ENCODE data around the gene TDRD7. TPM values are rescaled to one million over a fixed set of nuclear protein-coding genes. Genes with fewer than 3 reads are reported as not detected.

Gene TDRD7
- total and polyA plus RNA-seq, 2 of the 13 experiments (the other 11 are each of a cell fraction or from before 2014, with no cell fraction given) = 9.8 to 15.5 TPM

DNA sequence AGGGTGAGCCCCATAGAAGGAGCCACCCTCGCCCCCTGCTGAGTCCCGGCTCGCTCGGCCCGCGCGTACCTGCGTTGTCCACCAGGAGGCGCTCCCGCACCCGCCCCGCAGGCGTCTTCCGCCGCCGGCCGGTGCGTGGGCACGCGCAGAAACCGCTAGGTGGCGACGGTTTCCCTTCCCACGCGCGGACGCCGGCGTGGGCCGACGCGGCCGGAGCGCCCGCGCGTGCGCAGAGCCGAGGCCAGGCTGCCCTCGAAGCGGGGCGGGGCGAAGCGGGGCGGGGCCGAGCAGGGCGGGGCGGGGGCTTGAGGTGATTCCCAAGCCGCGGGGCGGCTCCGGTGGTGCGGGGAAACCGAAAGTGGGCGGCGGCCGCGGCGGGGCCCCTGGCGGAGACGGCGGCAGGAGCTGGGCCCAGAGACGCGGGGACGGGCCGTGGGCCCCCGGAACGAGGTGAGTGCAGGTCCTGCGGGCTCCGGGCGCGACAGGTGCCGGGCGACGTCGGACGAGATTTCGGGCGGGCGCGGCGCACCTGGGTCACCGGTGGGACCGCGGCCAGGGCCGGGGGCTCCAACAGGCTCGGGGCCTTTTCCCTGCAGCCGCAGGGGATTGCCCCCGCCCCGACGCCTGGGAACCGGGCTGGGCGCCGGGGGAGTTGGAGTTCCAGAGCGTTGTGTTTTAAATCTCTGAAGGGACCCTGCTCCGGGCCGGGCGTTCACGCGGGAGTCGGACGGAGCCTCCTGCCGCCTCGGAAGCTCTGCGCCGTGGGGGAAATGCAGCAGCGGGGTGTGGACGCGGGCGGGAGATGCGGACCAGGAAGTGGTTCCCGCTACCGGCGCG is at the start of gene TDRD7 (continued):
- TF ChIP-seq EHMT2 (IDR thresholded peaks at IDR 0.05; ENCODE audit: borderline replicate concordance, low read depth, low read length) = no peak
- no peak for TF ChIP-seq CEBPB (IDR thresholded peaks at IDR 0.05; ENCODE audit: borderline replicate concordance, low read depth, low read length)
- no peak for TF ChIP-seq ELF4 (CRISPR knock-in tag; IDR thresholded peaks at IDR 0.05; ENCODE audit: borderline replicate concordance)
- no peak for TF ChIP-seq LCORL (IDR thresholded peaks at IDR 0.05)
- peak; percentile 71; the same call in 1 of the 2 replicates for TF ChIP-seq LCORL (CRISPR knock-in tag; IDR thresholded peaks at IDR 0.05)
- TF ChIP-seq ZNF260 (CRISPR knock-in tag; IDR thresholded peaks at IDR 0.05; ENCODE audit: borderline replicate concordance, low read depth) = no peak
- TF ChIP-seq NFRKB (IDR thresholded peaks at IDR 0.05) = no peak
- no peak for TF ChIP-seq MED8 (CRISPR knock-in tag; IDR thresholded peaks at IDR 0.05; ENCODE audit: insufficient replicate concordance)
- TF ChIP-seq ZNF160 (CRISPR knock-in tag; IDR thresholded peaks at IDR 0.05) = peak; percentile 81
- no peak for TF ChIP-seq ZFP36 (IDR thresholded peaks at IDR 0.05; ENCODE audit: borderline replicate concordance, low read depth, low read length, partially characterized antibody)
- TF ChIP-seq TBX3 (IDR thresholded peaks at IDR 0.05; ENCODE audit: borderline replicate concordance) = no peak
- TF ChIP-seq NONO (IDR thresholded peaks at IDR 0.05) = no peak
- TF ChIP-seq NONO (CRISPR knock-in tag; conservative IDR thresholded peaks at IDR 0.05) = peak; percentile 97
- TF ChIP-seq, protein P1, sequence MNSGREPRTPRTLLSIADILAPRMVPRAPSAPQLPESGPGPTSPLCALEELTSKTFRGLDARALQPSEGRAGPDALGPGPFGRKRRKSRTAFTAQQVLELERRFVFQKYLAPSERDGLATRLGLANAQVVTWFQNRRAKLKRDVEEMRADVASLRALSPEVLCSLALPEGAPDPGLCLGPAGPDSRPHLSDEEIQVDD (CRISPR knock-in tag; IDR thresholded peaks at IDR 0.05; ENCODE audit: borderline replicate concordance) = no peak
- TF ChIP-seq ZSCAN9 (CRISPR knock-in tag; IDR thresholded peaks at IDR 0.05; ENCODE audit: borderline replicate concordance) = no peak; the same call in 1 of the 2 replicates
- TF ChIP-seq, protein P2, sequence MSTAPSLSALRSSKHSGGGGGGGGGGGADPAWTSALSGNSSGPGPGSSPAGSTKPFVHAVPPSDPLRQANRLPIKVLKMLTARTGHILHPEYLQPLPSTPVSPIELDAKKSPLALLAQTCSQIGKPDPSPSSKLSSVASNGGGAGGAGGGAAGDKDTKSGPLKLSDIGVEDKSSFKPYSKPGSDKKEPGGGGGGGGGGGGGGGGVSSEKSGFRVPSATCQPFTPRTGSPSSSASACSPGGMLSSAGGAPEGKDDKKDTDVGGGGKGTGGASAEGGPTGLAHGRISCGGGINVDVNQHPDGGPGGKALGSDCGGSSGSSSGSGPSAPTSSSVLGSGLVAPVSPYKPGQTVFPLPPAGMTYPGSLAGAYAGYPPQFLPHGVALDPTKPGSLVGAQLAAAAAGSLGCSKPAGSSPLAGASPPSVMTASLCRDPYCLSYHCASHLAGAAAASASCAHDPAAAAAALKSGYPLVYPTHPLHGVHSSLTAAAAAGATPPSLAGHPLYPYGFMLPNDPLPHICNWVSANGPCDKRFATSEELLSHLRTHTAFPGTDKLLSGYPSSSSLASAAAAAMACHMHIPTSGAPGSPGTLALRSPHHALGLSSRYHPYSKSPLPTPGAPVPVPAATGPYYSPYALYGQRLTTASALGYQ (CRISPR knock-in tag; IDR thresholded peaks at IDR 0.05) = peak; percentile 73; the same call in 1 of the 2 replicates
- TF ChIP-seq SKI (IDR thresholded peaks at IDR 0.05; ENCODE audit: partially characterized antibody) = peak; percentile 68
- peak; percentile 83; the same call in 1 of the 2 replicates for TF ChIP-seq KLF12 (CRISPR knock-in tag; IDR thresholded peaks at IDR 0.05; ENCODE audit: borderline replicate concordance)
- no peak for TF ChIP-seq TBP (CRISPR knock-in tag; IDR thresholded peaks at IDR 0.05)
- TF ChIP-seq, protein P3, sequence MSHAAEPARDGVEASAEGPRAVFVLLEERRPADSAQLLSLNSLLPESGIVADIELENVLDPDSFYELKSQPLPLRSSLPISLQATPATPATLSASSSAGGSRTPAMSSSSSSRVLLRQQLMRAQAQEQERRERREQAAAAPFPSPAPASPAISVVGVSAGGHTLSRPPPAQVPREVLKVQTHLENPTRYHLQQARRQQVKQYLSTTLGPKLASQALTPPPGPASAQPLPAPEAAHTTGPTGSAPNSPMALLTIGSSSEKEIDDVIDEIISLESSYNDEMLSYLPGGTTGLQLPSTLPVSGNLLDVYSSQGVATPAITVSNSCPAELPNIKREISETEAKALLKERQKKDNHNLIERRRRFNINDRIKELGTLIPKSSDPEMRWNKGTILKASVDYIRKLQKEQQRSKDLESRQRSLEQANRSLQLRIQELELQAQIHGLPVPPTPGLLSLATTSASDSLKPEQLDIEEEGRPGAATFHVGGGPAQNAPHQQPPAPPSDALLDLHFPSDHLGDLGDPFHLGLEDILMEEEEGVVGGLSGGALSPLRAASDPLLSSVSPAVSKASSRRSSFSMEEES (CRISPR knock-in tag; IDR thresholded peaks at IDR 0.05) = no peak; the same call in 1 of the 2 replicates
- no peak for TF ChIP-seq HNRNPUL1 (IDR thresholded peaks at IDR 0.05; ENCODE audit: low read depth, low read length)
- no peak for TF ChIP-seq ZNF44 (CRISPR knock-in tag; IDR thresholded peaks at IDR 0.05)
- no peak for TF ChIP-seq NR2F6 (IDR thresholded peaks at IDR 0.05)
- peak; percentile 17; the same call in 1 of the 2 replicates for TF ChIP-seq NR2F6 (CRISPR knock-in tag; IDR thresholded peaks at IDR 0.05)
- TF ChIP-seq ZNF121 (CRISPR knock-in tag; IDR thresholded peaks at IDR 0.05) = no peak

Data from HepG2 (cell line).